GM19324 (cell line): ENCODE data around the gene RBL2.
"Not testable (repeated sequence)": the region's sequence is repeated elsewhere in the genome, so short reads cannot be mapped to it uniquely, and the experiment has no call there.

Experiments used
- ATAC-seq: cut with Tn5 transposase; IDR thresholded peaks from one replicate; pipeline ENCODE4 v1.9.1; 2021; ENCODE audit warnings: mild to moderate bottlenecking, moderate library complexity; ENCODE audit not compliant: unreplicated experiment, low FRiP score

Gene RBL2

GRCh38 chr16:53530741-53531140 is 96.5 kb downstream of the RBL2 start:
- no peak for ATAC-seq

GRCh38 chr16:53534206-53534605 is 99.9 kb downstream of the RBL2 start:
- no peak for ATAC-seq

- ATAC-seq = no peak
Observed at GRCh38 chr16:53537626-53538025, 103.4 kb downstream of the RBL2 start.

- ATAC-seq = not testable (repeated sequence)
Observed at GRCh38 chr16:53539346-53539745, 105.1 kb downstream of the RBL2 start.

GRCh38 chr16:53539759-53540718 is 105.8 kb downstream of the RBL2 start:
- ATAC-seq = not testable (repeated sequence)
